Activated T-cell treated with anti-CD3 and anti-CD28 coated beads for 4 hours (primary cell): ENCODE results near the gene DOC2A.
"Not testable (repeated sequence)": the region's sequence is repeated elsewhere in the genome, so short reads cannot be mapped to it uniquely, and the experiment has no call there.

Source experiments
- DNase-seq: peaks from one replicate; pipeline ENCODE4 v3.0.0-alpha.2; 2020

DOC2A gene

DNA sequence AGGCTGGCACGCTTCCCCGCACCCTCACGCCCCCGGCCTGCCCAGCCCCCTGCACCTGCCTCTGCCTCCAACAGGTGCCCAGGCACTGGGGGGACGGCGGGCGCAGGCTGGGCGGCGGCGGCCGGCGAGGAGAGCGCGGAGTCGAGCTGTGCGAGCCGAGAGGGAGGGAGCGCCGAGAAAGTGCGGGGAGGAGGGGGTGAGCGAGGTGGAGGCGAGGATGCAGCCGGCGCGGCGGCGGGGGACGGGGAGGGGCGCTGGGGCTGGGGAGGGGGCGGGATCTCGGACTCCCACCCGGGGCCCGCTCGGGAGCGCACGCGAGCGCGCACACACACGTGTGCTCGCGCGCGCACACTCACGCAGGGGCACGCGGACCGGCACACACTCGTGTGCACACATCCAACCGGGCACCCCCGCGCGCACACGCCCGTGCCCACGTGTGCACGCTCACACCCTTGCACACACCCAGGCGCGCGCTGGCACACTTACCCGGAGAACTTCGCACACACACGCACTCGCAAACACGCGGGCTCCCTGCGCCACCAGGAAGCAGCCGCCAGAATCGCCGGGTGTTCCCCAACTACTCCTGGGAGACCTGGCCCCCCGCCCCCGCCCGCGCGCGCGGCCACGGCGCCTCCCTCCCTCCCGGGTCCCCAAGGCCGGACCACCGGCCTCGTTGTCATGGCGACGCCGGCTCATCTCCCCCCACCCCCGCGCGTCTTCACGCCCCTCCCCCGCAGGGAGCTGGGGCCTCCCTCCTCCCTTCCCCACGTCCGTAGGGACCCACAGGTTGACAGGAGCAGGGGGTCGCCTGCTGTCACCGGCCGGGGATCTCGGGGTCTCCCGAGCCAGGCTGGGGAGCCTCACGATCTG lies at the start of gene DOC2A:
Gene DOC2A, minus strand, starts transcription at position 184 of the 870 bp plus-strand sequence. CDS start 805 bp downstream, outside the sequence.
- DNase-seq, result no peak

DNA sequence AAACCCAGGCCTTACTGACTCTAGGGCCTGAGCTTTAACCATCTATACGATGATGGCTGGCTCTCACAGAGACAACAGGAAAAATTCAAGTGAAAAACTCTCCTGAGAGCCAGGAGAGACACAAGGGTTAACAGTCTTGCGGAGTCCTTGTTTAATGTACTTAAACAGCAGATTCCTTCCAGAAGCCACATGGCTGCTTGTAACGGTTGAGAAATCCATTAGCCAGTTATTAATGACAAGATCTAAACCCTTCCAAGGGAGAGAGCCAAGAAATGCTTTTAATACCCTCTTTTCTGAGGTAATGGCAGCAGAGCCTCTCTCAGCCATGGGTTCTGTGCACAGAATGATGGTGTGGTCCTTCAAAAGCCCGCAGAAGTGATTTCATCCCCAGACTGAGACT lies 49.5 kb upstream of the DOC2A start:
- DNase-seq, result no peak

DNA sequence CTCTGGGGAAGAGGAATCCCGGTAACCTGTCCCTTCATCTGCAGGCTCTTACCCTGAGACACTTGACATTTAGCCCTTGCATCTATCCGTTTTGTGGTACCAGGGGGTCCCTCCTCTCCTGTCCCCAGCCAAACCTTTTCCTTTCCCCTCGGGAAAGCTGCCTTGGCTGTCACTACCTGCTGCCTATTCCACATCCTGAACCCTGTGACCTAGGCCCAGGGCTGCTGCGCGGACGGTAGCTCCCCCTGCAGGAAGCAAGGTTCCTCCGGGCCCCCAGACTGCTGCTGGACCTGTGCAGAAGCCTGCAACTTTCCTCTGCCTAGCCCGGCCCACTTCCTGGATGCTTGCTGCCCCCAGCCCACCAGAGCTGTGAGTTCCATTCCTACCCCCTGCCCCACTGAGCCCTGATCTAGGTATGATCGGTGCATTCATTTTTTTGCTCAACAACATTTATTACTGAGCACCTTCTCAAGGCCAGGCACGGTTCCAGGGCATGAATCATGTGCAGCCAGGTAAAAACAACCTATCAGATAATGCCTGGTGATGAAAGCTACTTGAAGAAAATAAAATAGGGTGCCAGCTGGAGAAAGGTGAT lies 44.2 kb upstream of the DOC2A start:
- DNase-seq, result no peak

DNA sequence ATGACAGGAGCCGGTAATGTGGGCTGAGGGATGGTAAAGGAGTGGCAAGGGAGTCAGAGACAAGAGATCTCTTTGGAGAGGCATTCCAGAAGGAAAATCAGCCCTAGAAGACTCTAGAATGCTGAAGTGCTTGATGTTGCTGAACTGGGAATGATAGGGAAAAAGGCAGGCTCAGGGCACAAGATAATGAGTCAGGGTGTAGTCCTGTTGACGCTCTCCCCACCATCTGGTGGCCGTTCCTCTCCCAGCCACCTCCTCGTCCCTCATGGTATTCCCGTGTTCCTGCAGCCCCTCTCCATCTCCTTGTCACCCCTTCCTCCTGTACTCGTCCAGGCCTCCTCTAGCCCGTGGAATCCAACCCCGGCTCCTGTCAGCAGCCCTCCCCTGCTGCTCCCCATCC lies 43.6 kb upstream of the DOC2A start:
- no peak for DNase-seq

DNA sequence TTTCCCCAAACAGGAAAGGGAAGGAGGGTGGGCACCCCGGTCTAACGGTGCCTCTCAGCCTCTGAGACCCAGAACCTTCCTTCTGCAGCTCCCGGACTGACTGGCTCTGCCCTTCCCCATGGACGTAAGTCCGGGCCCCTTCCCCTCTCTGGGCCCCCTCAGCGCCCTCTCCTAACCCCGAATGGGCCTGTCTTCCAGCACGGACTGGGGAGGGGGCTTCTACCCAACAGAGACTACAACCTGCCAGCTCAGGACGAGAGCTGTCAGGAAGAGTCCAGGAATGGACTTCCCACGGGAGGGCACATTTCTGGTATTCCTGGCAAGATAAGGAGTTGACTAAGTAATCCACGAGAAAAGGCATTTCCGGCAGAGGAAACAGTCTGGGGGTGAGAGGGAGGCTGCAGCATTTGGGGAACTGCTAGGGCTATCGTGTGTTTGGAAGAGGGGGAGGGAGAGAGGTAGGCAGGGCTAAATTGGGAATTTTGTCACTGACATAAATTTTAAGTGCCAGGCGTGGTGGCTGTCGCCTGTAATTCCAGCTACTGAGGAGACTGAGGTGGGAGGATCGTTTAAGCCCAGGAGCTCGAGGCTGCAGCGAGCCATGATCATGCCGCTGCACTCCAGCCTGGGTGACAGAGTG lies 42.7 kb upstream of the DOC2A start:
- DNase-seq, result no peak

DNA sequence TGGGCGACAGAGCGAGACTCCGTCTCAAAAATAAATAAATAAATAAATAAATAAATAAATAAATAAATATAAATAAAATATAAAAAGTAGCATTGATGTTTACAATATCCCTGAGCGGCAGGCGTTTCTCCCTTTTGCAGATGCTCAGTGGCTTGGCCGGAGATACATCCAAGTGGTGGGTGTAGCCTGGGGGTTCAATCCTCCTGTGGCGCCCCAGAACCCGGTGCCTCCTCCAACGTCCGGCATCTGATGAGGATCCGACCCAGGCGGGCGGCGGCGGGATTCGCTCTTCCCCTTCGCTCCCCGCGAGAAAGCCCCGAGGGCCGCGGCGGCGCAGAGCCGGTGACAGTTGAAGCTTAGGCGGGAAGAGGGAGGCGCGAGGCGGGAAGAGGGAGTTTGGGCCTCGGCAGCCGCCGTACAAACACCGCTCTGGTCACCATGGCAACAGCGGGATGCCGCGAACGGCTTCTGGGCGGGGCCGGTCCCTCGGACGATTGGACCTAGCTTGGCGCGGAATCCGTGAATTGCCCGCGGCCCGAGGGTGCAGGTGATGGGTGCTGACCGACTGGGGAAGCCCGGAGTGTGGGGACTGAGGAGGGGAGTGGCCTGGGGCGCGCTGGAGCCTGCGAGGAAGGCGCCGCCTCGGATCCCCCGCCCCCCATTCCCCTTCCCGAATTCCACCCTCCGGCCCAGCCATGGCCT lies 42.0 kb upstream of the DOC2A start:
- DNase-seq, result peak; percentile 87

DNA sequence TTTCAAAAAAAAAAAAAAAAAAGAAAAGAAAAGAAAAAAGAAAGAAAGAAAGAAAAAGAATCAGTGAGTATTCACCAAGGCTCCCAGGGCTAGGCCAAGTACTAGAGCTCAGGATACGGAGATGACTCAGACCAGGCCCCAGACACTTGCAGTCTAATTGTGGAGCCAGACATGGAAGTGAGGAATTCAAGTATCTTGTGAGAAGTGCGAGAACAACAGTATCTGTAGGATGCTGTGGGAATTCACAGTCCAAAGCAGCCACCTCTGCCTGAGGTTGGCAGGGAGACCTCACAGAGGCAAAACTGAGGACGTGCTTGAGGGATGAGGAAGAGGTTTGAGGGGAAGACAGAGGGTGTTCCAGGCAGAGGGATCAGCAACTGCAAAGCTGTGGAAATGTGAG lies 40.7 kb upstream of the DOC2A start:
- DNase-seq, result no peak

DNA sequence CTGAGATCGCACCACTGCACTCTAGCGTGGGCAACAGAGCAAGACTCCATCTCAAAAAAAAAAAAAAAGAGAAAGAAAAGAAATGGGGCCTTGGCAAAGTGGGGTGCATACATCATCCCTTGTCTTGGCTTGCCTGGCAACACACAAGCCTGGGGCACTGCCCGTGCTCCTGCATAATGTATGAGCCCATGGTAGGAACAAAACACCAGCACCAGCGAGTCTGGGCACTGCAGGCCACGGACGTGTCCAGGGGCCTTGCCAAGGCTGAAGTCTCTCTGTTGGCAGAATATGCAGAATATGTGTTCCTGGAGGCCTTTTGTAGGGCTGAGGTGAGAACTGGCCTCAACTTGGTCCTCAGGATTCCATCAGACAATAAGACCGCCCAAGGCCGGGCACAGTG lies 39.0 kb upstream of the DOC2A start:
- DNase-seq, result no peak

DNA sequence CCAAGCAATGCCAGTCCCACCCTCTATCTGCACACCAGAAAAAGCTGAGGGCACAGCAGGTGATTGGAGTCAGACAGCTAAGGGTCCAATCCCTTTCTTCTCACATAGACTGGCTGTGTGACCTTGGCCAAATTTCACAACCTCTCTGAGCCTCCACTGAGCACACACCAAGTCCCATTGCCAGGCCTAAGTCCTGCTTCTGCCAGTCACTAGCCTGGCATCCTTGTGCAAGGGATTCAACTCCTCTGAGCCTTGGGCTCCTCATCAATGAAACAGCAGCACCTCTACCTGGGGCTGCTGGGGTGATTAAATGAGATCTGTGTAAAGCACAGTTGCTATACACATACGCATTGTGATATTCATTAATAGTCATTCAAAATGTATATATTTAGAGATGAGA lies 35.8 kb upstream of the DOC2A start:
- DNase-seq, result no peak

DNA sequence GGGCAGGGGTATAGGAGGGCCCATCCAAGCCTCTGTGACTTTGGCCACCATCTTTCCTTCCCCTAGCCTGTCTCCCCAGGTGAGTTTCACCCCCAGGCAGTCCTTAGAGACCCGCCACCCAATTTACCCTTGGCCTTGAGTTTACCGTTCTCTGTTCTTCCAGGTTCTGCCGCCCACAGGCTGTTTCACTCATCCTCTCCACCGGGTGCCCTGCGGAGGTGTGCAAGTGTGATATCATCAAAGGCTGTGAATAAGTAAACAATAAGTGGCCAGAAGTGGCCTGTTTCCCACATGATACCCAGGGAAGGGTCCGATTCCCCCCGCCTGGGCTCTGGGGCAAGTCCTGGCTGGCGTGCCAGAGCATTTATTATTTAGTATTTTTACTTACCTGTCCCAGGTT lies 35.4 kb upstream of the DOC2A start:
- DNase-seq, result no peak

DNA sequence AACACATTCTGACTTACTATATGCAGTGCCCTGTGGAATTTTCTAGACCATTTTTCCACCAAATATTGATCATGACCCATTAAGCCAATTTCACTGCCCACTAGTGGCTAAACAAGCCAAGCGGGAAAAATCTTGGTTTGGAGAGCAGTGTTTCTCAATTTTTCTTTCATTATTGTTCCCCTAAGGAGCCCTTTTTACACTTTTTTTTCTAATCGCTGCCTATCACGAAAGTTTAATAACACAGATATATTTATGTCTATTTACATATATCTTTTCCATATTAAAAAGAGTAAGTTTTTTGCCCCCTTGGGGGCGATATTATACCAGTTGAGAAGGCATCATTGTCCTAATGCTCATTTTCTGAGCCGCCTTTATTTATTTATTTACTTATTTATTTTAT lies 31.0 kb upstream of the DOC2A start:
- no peak for DNase-seq

DNA sequence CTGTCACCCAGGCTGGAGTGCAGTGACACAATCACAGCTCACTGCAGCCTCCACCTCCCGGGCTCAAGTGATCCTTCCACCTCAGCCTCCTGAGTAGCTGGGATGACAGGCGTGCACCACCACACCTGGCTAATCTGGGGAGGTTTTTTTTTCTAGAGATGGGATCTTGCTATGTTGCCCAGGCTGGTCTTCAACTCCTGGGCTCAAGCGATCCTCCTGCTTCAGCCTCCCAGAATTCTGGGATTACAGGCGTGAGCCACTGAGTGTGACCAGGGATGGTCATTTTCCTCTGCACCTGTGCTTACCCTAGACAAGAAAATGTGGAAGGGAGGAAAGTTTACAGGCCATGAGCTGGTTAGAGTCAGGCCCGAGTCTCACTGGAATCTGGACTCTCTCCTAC lies 29.9 kb upstream of the DOC2A start:
- DNase-seq, result not testable (repeated sequence)

DNA sequence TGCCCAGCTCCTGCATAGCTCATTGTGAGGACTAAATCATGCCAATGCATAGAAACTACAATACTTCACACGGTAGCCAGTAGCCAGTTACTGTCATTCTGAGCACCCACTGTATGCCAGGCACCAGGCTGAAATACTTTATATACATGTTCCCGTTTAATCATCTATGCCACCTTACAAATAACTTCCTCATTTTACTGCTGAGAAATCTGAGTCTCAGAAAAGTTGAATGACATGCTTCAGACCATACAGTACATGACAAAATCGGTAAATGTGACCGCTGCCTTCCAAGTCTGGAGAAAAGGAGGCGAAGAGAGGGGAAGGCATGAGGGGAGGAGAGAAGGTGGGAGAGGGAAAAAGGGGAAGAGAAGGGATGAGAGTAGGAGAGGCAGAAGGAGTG lies 29.4 kb upstream of the DOC2A start:
- DNase-seq, result no peak

DNA sequence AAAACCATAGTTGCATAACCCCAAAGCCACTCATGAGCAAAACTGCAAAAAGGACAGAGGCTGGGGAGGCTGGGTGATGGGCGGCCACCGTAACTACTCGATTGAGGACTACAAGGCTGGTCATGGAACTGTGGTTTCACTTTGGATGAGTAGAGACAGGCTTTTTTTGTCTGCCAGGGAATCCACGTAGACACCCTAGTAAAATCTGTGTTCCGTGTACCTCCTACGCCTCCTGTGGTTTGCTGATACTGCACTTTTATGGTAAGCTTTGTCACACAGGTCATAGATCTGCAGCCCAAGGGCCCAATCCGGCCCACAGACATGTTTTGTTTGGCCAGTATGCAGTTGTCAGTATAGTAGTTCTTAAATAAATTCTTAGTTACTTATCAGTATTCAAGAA lies 22.4 kb upstream of the DOC2A start:
- DNase-seq, result no peak

DNA sequence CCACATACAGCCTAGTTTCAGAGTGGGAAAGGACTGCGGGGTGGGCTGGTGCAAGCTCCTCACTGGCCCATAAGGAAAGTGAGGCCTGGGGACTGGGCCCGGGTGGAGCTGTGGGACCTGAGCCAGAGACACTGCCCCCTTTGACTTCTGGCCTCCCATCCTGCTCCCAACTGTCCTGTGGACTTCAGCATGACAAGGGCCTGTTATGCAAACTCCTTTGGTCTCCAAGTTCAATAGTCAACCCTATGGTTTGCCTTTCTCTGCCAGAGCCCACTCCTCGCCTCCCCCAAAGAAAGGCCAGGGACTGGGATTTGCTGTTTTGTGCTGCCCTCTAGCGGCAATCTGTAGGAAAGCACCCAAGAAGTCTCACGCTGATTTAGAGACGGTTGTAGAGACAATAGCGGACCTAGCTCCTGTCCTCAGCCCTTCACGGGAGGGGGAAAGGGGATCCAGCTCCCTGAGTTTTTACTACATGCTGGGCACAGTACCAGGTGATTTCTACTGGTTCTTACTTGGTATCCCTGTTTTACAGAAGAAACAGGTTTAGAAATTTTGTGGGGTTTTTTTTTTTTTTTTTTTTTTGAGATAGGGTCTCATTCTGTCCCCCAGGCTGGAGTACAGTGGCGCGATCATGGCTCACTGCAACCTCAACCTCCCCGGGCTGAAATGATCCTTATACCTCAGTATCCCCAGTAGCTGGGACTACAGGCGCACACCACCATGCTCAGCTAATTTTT lies 21.4 kb upstream of the DOC2A start:
- peak; percentile 46 for DNase-seq

DNA sequence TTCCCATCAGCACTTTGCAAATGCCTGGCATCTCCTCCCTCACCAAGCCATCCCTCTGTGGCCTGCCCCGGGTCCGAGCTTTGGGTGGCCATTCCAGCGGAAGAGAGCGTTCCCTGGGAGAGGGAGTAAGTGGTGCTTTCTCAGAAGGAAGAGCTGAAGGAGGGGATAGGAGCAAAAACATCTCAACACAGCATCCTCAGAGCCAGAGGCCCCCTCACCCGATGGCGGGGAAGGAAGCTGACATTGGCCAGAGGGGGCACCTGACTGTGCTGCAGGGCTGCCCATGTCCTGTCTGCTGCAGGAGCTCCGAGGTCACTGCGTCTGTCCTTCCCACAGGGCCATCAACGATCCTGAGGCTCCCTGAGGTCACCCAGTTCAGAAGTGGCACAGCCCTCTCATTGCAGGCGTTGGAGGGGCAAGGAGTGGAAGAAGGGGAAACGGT lies 20.7 kb upstream of the DOC2A start:
- no peak for DNase-seq

DNA sequence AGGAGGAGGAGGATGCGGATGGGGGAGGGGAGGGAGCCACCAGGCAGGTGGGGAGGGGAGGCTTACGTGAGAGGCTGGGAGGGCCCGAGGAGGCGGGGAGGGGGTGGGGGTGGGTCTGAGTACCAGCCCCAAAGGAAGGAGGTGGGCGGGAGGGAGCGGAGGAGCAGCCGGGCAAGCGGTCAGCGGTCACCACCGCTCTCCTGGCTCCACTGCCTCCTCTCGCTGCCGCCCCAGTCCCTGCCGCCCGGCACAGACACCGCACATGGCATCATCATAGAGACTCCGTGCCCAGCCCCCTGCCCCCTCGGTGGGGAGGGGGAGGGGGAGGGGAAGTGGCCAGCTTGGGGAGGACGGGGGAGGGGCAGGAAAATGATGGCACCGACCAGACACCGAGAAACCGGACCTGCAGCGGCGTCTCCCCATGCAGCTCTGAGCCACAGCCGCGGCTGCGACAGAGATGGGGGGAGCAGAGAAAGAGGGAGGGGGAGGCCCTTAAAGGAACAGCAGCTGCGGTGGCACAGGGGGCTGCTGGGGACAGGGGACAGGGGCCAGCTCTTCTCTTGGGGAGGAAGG lies 20.1 kb upstream of the DOC2A start, which contains the start of gene TLCD3B:
Gene TLCD3B, minus strand, starts transcription at position 431 of the 573 bp plus-strand sequence. CDS start 744 bp downstream, outside the sequence.
- DNase-seq, result no peak

DNA sequence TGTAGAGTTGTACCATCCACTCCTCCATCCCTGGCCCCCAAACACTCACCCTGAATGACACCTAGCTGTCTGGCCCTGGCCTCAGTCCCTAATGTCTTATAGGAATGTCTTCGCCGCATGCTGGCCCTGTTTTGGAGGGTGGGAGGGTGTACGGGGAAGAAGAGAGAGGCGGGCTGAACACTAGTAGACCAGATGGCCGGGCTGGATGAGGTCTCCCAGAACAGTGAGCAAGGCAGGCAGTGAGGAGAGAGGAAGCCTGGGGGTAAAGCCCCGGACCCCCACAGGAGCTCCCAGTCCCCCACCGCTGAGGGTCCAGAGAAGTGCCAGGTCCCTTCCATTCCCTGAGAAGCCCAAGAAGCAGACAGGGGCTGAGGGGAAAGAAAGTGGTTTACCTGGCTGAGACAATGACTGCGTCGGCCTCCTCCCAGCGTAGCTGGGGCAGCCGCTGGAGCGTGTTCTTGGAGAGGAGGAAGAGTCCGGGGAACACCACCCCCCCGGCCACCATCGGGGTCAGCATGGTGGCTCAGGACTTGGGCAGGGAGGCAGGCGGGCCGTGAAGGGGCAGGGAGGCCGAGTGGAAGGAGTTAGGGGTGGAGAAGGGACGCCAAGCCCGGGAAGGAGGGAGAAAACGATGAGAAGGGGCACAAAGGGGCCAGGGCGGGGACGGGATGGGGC lies 19.3 kb upstream of the DOC2A start:
- DNase-seq, result no peak

DNA sequence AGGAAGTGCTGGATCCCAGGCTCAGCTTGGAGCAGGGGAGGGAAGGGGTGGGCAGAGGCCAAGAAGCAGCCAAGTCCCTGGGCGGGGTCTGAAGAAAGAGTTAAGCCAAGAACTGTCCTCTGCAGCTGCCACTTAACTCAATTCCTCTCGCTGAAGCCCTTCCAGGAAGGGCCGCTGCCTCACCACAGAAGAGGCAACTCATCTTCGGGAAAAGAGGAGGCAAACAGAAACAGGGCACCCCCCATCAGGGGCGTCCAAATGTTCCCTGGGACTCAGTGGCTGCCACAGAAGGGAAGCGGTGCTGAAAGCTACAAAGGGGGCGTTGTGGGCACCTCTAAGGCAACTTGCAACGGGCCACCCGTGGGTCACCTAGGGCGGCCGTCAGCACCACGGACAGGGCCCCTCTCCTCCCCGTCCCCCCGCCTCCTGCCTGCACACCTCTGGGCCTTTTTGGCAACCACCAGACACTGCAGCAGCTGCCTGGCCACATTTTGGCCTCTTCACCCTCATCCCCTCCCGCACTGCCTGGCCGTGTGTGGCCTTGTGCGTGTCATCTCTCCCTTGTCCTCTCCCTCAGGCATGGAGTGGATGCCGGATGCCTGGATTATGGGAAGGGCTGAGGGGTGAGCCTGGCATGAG lies 17.7 kb upstream of the DOC2A start:
- DNase-seq, result no peak

DNA sequence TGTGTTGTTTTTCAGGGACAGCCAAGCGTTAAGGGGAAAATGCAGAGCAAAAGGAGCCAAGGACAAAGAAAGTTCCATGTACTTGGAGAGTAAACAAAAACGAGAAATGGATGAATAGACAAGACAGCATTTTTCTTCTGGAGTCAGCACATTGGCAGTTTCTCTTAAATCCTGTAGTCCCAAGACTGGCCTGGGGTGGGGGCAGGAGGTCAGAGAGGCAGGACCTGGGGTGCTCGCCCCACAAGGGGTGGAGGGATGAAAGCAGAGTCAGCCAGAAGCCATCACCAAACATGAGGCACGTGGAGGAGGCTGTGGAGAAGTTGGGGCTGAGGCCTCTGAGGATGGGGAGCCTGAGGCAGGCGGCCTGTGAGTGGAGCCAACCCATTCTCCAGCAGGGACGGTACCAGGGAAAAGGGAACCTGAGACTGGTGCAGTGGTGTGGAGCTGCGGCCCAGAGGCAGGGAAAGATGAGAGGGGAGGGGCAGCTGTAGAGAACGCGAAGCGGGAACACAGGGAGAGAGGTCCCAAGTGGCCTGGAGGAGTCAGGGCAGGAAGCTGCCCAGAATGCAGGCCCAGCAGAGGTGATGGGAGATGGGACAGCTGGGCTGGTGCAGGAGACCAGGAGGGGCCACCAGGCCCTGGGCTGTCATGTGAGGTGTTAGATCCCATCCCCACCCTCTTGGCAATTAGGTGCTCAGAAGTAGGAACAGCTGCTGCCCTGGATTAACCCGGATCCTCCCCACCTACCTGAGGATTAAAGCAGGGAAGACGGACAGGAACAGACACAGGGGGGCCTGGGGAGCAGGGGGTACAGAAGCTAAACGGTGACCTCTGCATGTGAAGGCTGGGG lies 17.0 kb upstream of the DOC2A start:
- no peak for DNase-seq
